AG09309 (cell line): ENCODE data around the gene SLC35F3.

Experiments used
- DNase-seq: peaks from one replicate; pipeline ENCODE4 v3.0.0-alpha.2; 2010; ENCODE audit warnings: low read depth
- H3K4me3 ChIP-seq: 2 replicates; pipeline ENCODE4 v1.5.1; 2011; ENCODE audit warnings: mild to moderate bottlenecking, low read depth, low read length, moderate library complexity; ENCODE audit not compliant: control insufficient read depth
- CTCF ChIP-seq: IDR thresholded peaks from 2 replicates; pipeline ENCODE4 v1.5.1; 2011; ENCODE audit warnings: mild to moderate bottlenecking, low read depth, low read length, inconsistent platforms; ENCODE audit not compliant: insufficient read depth, control insufficient read depth; ENCODE audit errors: missing control alignments

The SLC35F3 gene

GRCh38 chr1:234134878-234135277 lies 230.4 kb downstream of the SLC35F3 start:
- no peak for DNase-seq
- H3K4me3 ChIP-seq, result no peak overlapping the region
- no peak for TF ChIP-seq CTCF

GRCh38 chr1:234135501-234135900 lies 231.0 kb downstream of the SLC35F3 start:
- no peak for DNase-seq
- TF ChIP-seq CTCF, result no peak
- H3K4me3 ChIP-seq, result no peak overlapping the region

- no peak for TF ChIP-seq CTCF
- H3K4me3 ChIP-seq, result no peak overlapping the region
- DNase-seq, result no peak
Measured at GRCh38 chr1:234136073-234136472, 231.6 kb downstream of the SLC35F3 start.

GRCh38 chr1:234139966-234140365 lies 235.5 kb downstream of the SLC35F3 start:
- TF ChIP-seq CTCF, result no peak
- H3K4me3 ChIP-seq, result no peak overlapping the region
- peak; percentile 40 for DNase-seq

GRCh38 chr1:234140388-234140787 lies 235.9 kb downstream of the SLC35F3 start:
- DNase-seq, result no peak
- TF ChIP-seq CTCF, result no peak
- no peak overlapping the region for H3K4me3 ChIP-seq

GRCh38 chr1:234141006-234141405 lies 236.5 kb downstream of the SLC35F3 start:
- no peak for TF ChIP-seq CTCF

GRCh38 chr1:234143681-234144080 lies 239.2 kb downstream of the SLC35F3 start:
- DNase-seq, result no peak
- no peak for TF ChIP-seq CTCF

More at GRCh38 chr1:234141006-234141405, 236.5 kb downstream of the SLC35F3 start:
- no peak for DNase-seq
- no peak overlapping the region for H3K4me3 ChIP-seq

More at GRCh38 chr1:234143681-234144080, 239.2 kb downstream of the SLC35F3 start:
- H3K4me3 ChIP-seq, result no peak overlapping the region
